ENCODE measurements around the gene ZNF329. TPM values are rescaled to one million over a fixed set of nuclear protein-coding genes. Genes with fewer than 3 reads are reported as not detected.

The ZNF329 gene
- total and polyA plus RNA-seq, 2 of the 8 experiments (the other 6 are each of a cell fraction or from before 2014, with no cell fraction given): 5.8 to 11.2 TPM

- TF ChIP-seq SUZ12 (IDR thresholded peaks at IDR 0.05; ENCODE audit: low read length): no peak
Measured at GRCh38 chr19:58129284-58129683, 21.3 kb downstream of the ZNF329 start (continued).
